ENCODE data around the gene PITPNM3.

DNA sequence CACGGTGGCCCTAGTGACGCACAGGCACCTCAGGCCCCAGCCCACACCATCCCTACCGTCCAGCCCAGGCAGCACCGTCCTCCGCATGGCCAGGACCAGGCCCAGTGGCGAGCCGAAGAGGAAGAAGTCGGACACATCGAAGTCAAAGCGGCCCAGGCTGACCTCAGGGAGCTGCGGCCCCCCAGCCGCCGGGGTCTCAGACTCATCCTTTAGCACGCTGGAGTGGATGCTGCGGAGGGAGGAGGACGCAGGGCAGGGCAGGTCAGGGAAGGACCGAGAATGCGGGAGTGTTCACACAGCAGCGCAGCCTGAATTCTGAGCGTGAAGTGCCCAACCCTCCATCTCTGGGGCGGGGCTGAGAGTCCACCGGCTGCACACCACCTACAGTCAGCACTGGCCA, 82.0 kb downstream of the PITPNM3 start:
- TF ChIP-seq, protein P1, sequence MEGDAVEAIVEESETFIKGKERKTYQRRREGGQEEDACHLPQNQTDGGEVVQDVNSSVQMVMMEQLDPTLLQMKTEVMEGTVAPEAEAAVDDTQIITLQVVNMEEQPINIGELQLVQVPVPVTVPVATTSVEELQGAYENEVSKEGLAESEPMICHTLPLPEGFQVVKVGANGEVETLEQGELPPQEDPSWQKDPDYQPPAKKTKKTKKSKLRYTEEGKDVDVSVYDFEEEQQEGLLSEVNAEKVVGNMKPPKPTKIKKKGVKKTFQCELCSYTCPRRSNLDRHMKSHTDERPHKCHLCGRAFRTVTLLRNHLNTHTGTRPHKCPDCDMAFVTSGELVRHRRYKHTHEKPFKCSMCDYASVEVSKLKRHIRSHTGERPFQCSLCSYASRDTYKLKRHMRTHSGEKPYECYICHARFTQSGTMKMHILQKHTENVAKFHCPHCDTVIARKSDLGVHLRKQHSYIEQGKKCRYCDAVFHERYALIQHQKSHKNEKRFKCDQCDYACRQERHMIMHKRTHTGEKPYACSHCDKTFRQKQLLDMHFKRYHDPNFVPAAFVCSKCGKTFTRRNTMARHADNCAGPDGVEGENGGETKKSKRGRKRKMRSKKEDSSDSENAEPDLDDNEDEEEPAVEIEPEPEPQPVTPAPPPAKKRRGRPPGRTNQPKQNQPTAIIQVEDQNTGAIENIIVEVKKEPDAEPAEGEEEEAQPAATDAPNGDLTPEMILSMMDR (IDR thresholded peaks at IDR 0.05), result no peak
- no peak for TF ChIP-seq POLR2A (IDR thresholded peaks at IDR 0.05)
